BLaER1 (cell line): Measurements from ENCODE around the gene CDC42BPB.

ENCODE experiments used
- H3K27ac ChIP-seq: shearing (Covaris generic); formaldehyde crosslinking; 2 replicates; pipeline ENCODE4 v1.8.1; 2022
- H3K27me3 ChIP-seq: shearing (Covaris generic); formaldehyde crosslinking; 2 replicates; pipeline ENCODE4 v1.8.1; 2022
- H3K36me3 ChIP-seq: shearing (Covaris generic); formaldehyde crosslinking; 2 replicates; pipeline ENCODE4 v1.8.1; 2022
- H3K4me1 ChIP-seq: shearing (Covaris generic); formaldehyde crosslinking; 2 replicates; pipeline ENCODE4 v1.8.1; 2022
- H3K4me2 ChIP-seq: shearing (Covaris generic); formaldehyde crosslinking; 2 replicates; pipeline ENCODE4 v1.8.1; 2022
- H3K4me3 ChIP-seq: shearing (Covaris generic); formaldehyde crosslinking; 2 replicates; pipeline ENCODE4 v1.8.1; 2022
- H3K9ac ChIP-seq: shearing (Covaris generic); formaldehyde crosslinking; 2 replicates; pipeline ENCODE4 v1.8.1; 2022
- H3K9me3 ChIP-seq: shearing (Covaris generic); formaldehyde crosslinking; 2 replicates; pipeline ENCODE4 v1.8.1; 2022
- H4K20me1 ChIP-seq: shearing (Covaris generic); formaldehyde crosslinking; 2 replicates; pipeline ENCODE4 v1.8.1; 2022
- Cebpa-rat ChIP-seq: shearing (Covaris generic); IDR thresholded peaks from 2 replicates; pipeline ENCODE4 v1.8.1; 2022

The CDC42BPB gene

GRCh38 chr14:103000291-103000921 is 56.9 kb downstream of the CDC42BPB start:
- no peak for TF ChIP-seq Cebpa-rat
- H3K9me3 ChIP-seq, result no peaks in the 10 kb centered on the region
- no peaks in the 10 kb centered on the region for H4K20me1 ChIP-seq
- no peaks in the 10 kb centered on the region for H3K27me3 ChIP-seq
- H3K27ac ChIP-seq, result no peak overlapping the region
- H3K4me2 ChIP-seq, result no peak overlapping the region
- peaks cover 24% of the 10 kb centered on the region for H3K4me1 ChIP-seq
- no peak overlapping the region for H3K9ac ChIP-seq
- no peak overlapping the region for H3K4me3 ChIP-seq
- no peaks in the 10 kb centered on the region for H3K36me3 ChIP-seq

DNA sequence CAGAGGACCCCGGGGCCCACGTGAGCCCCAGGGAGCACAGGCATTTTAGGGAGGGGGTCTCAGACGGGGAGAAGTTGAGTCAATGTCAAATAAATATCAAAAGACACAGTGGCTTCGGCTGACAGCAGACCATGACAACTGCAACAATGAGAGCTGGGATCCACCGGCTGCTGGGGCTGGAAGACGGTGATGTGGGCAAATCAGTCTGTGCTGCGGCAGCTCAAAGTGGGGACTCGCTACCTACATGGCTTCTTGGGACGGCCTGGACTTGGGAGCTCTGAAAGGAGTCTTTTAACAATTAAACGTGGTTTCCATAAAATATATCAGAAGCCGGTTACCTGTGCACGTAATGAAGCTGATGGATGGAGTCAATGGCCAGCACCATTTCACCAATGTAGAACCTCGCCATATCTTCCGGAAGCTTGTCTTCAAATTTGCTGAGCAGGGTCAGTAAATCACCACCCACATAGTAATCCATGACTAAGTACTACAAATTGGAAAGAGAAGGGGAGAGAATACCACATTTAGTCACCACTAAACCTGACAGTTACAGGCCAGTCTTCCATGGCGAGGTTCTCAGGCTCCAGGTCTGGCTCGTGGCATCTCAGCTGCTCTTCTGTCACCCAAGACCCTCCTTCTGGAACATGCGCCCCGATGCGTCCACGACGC is 58.0 kb downstream of the CDC42BPB start:
- no peak overlapping the region for H3K4me3 ChIP-seq
- no peaks in the 10 kb centered on the region for H3K36me3 ChIP-seq
- no peak overlapping the region for H3K9ac ChIP-seq
- no peaks in the 10 kb centered on the region for H4K20me1 ChIP-seq
- no peaks in the 10 kb centered on the region for H3K9me3 ChIP-seq
- H3K4me1 ChIP-seq, result peaks cover 29% of the 10 kb centered on the region
- H3K27me3 ChIP-seq, result no peaks in the 10 kb centered on the region
- no peak overlapping the region for H3K27ac ChIP-seq
- no peak overlapping the region for H3K4me2 ChIP-seq
- no peak for TF ChIP-seq Cebpa-rat

DNA sequence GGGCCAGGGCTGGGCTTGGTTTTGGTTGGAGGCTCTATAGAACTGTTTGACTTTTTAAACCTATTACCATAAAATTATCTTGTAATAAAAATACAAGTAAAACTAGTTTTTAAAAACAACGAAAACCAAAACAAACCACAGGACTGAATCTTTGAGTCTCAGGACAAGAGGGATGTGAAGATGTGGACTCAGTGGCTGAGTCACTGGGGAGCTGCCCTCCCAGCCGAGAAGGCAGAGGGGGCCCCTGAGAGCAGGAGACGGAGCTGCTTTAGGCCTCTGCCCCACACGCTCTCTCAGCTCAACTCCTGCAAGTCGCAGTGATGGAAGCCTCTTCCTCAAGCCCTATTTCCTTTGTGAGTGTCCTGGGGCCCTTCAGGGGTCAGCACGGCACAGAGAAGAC is 59.0 kb downstream of the CDC42BPB start:
- no peaks in the 10 kb centered on the region for H3K36me3 ChIP-seq
- no peak for TF ChIP-seq Cebpa-rat
- no peak overlapping the region for H3K27ac ChIP-seq
- H4K20me1 ChIP-seq, result no peaks in the 10 kb centered on the region
- no peak overlapping the region for H3K4me2 ChIP-seq
- no peak overlapping the region for H3K9ac ChIP-seq
- no peak overlapping the region for H3K4me3 ChIP-seq
- H3K27me3 ChIP-seq, result no peaks in the 10 kb centered on the region
- H3K9me3 ChIP-seq, result no peaks in the 10 kb centered on the region
- H3K4me1 ChIP-seq, result peaks cover 29% of the 10 kb centered on the region

DNA sequence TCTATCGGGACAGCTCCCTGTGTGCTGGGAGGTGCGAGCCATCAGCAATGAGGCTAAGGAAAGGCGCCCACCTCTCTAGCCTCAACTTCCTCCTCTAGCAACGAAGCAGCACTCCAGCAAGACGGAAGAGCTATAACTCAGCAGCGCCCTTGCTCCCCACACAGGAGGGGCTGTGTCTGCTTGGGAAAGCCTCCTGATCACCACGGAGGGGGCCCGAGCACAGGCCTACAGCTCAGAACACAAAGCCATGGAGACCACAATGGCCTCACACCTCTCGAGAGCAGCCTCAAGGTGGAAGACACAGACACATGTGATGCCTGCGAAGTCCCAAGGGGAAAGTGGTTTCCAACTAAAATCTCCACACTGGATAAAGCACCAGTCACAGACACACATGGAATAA is 60.4 kb downstream of the CDC42BPB start:
- H3K4me3 ChIP-seq, result no peak overlapping the region
- H3K9me3 ChIP-seq, result no peaks in the 10 kb centered on the region
- no peak for TF ChIP-seq Cebpa-rat
- no peak overlapping the region for H3K27ac ChIP-seq
- peaks cover 15% of the 10 kb centered on the region for H3K4me1 ChIP-seq
- H3K4me2 ChIP-seq, result no peak overlapping the region
- H3K36me3 ChIP-seq, result no peaks in the 10 kb centered on the region
- no peaks in the 10 kb centered on the region for H3K27me3 ChIP-seq
- H4K20me1 ChIP-seq, result no peaks in the 10 kb centered on the region
- H3K9ac ChIP-seq, result no peak overlapping the region

- 0 out of 2 replicates have a peak, but pooled peaks cover 7% of the 10 kb centered on the region for H3K36me3 ChIP-seq
- no peaks in the 10 kb centered on the region for H4K20me1 ChIP-seq
- no peak overlapping the region for H3K9ac ChIP-seq
- no peak for TF ChIP-seq Cebpa-rat
- H3K4me3 ChIP-seq, result no peak overlapping the region
- no peaks in the 10 kb centered on the region for H3K27me3 ChIP-seq
- no peak overlapping the region for H3K4me2 ChIP-seq
- H3K4me1 ChIP-seq, result peaks cover 11% of the 10 kb centered on the region
- H3K27ac ChIP-seq, result no peak overlapping the region
- H3K9me3 ChIP-seq, result peaks cover 3% of the 10 kb centered on the region; the same call in 1 of the 2 replicates
These were observed 62.7 kb downstream of the CDC42BPB start for GRCh38 chr14:102994689-102995088.

GRCh38 chr14:102993523-102993922 is 63.8 kb downstream of the CDC42BPB start:
- H3K27me3 ChIP-seq, result no peaks in the 10 kb centered on the region
- no peak for TF ChIP-seq Cebpa-rat
- peaks cover 12% of the 10 kb centered on the region for H3K9me3 ChIP-seq
- no peak overlapping the region for H3K4me3 ChIP-seq
- H3K4me1 ChIP-seq, result peaks cover 11% of the 10 kb centered on the region
- H3K9ac ChIP-seq, result no peak overlapping the region
- no peaks in the 10 kb centered on the region for H4K20me1 ChIP-seq
- H3K4me2 ChIP-seq, result no peak overlapping the region
- no peak overlapping the region for H3K27ac ChIP-seq
- peaks cover 15% of the 10 kb centered on the region for H3K36me3 ChIP-seq

DNA sequence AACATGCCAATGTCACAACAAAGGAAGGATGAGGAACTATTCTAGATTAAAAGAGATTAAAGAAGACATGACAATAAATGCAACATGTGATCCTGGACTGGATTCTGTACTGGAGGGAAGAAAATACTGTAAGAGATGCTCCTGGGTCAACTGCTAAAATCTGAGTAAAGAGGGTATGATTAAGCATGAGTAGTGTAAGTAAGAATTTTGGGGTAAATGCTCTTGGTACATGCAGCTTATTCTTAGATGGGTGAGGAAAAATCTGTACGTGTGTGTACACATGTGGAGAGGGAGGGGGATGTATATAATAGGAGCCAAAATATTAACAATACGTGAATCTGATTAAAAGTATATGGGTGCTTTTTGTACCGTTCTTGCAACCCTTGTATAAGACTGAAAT is 66.0 kb downstream of the CDC42BPB start:
- Histone ChIP-seq H3K9me3 (peaks cover 33% of the 10 kb centered on the region), H3K27ac (no peak overlapping the region), H3K27me3 (no peaks in the 10 kb centered on the region), H3K36me3 (peaks cover 32% of the 10 kb centered on the region), H3K4me3 (no peak overlapping the region), H3K4me1 (peaks cover 5% of the 10 kb centered on the region), H4K20me1 (no peaks in the 10 kb centered on the region), H3K4me2 (no peak overlapping the region), H3K9ac (no peak overlapping the region)
- no peak for TF ChIP-seq Cebpa-rat

DNA sequence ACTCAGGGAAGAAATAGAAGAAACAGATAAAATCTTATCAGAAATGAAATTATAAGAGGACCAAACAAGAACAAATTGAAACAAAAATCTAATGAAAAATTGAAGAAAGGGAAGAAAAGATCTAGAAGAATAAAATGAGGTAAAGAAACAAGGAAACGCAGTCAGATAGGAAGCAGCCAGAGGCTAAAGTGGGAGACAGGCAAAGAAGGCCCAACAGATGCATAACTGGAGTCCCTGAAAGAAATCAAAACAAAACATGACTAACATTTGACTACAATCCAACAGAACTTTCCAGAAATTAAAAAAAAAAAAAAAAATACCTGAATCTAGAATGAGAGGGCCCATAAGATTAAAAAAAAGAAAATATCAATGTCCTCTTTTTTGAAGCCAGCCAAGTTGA is 69.3 kb downstream of the CDC42BPB start:
- Histone ChIP-seq H3K4me3 (no peak overlapping the region), H3K9me3 (peaks cover 33% of the 10 kb centered on the region), H3K4me2 (no peak overlapping the region), H4K20me1 (no peaks in the 10 kb centered on the region), H3K36me3 (peaks cover 43% of the 10 kb centered on the region), H3K27ac (no peak overlapping the region), H3K27me3 (no peaks in the 10 kb centered on the region), H3K4me1 (no peaks in the 10 kb centered on the region), H3K9ac (no peak overlapping the region)
- no peak for TF ChIP-seq Cebpa-rat

DNA sequence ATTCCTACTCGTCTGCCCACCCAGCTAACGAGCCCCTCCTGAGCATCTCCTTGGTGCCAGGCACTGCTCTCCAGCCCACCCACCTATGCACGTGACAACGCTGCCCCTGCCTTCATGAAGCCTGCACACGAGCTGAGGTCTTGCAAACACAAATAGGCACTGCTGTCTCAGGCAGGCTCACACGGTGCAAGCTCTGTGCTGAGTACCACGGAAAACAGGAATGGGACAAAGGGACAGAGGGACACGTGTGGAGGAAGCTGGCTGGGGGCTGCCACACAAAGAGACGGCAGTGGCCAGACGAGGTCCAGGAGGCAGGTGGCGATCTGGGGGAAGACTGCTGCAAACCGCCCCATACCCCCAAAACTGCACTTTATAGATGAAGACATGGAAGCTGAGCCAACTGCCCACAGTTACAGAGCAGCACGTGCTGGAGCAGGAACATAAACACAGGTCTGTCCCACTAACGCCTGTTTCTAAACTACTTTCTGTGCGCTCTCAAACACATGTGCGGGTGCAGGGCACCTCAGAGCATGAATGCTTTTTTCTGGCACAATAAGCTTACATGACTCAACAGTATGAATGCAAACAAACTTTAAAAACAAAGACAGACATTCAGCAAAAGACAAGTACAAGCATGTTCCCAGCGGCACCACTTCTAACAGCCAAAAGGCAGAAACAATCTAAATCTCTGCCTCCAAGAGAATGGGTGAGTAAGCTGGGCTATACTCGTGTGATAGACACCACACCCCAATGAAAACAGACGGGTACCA is 70.4 kb downstream of the CDC42BPB start:
- Histone ChIP-seq H3K27ac (no peak overlapping the region), H3K4me1 (no peaks in the 10 kb centered on the region), H3K9ac (no peak overlapping the region), H4K20me1 (no peaks in the 10 kb centered on the region), H3K9me3 (peaks cover 33% of the 10 kb centered on the region), H3K36me3 (peaks cover 43% of the 10 kb centered on the region), H3K4me3 (no peak overlapping the region), H3K27me3 (no peaks in the 10 kb centered on the region), H3K4me2 (no peak overlapping the region)
- no peak for TF ChIP-seq Cebpa-rat

DNA sequence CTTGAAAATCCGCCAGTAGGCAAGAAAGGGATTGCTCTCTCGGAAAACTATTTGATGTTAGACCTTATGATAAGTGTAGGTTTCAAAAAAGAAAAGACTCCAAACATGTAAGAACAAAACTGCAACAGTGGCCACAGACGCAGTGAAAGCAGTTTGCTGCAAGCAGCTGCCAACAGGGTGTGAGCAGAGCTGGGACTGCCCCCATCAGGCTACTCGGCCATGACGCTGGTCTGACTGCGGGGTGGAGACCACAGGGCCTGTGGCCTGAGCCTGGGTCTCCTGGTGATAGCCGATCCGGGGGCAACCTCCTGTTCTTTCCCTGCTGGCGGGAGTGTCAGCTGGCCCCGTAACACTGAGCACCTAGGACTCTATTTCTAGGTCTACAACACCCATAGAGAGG is 71.7 kb downstream of the CDC42BPB start:
- H3K4me3 ChIP-seq, result no peak overlapping the region
- no peak overlapping the region for H3K27ac ChIP-seq
- H3K27me3 ChIP-seq, result no peaks in the 10 kb centered on the region
- H3K4me1 ChIP-seq, result no peaks in the 10 kb centered on the region
- H4K20me1 ChIP-seq, result no peaks in the 10 kb centered on the region
- no peak overlapping the region for H3K9ac ChIP-seq
- peaks cover 48% of the 10 kb centered on the region for H3K36me3 ChIP-seq
- no peak for TF ChIP-seq Cebpa-rat
- H3K9me3 ChIP-seq, result peaks cover 33% of the 10 kb centered on the region
- no peak overlapping the region for H3K4me2 ChIP-seq
